Measurements from ENCODE around the gene PRKCE. TPM values are rescaled to one million over a fixed set of nuclear protein-coding genes. Genes with fewer than 3 reads are reported as not detected.

The PRKCE gene
- total and polyA plus RNA-seq, 2 donors (not counting 3 experiments of a cell fraction or from before 2014, with no cell fraction given), result 27.9 to 33.9 TPM

GRCh38 chr2:45616658-45617411 is 34.6 kb upstream of the PRKCE start:
- no TSS peak for BruUV-seq (replicated peaks)
- Histone ChIP-seq H3K9ac (replicated peaks; ENCODE audit: extremely low read depth, insufficient read depth, low read length) (no peak overlapping the region), H3K9me3 (replicated peaks; ENCODE audit: control insufficient read depth, insufficient read depth, low read length) (no peaks in the 10 kb centered on the region), H3K27me3 (ENCODE audit: control insufficient read depth in 2 of 2, insufficient read depth in 2 of 2, low read length in 2 of 2) (no peaks in the 10 kb centered on the region), H3K4me3 (replicated peaks in 1 of 3; ENCODE audit: insufficient read depth in 1 of 3, low read depth in 1 of 3, low read length in 3 of 3) (no peak overlapping the region), H4K20me1 (replicated peaks; ENCODE audit: control insufficient read depth, extremely low read depth, insufficient read depth, low read length) (no peaks in the 10 kb centered on the region), H3K79me2 (ENCODE audit: control insufficient read depth, insufficient read depth, low read length) (no peaks in the 10 kb centered on the region), H3K9me1 (replicated peaks; ENCODE audit: control insufficient read depth, extremely low read depth, insufficient read depth, low read length) (no peaks in the 10 kb centered on the region), H3K36me3 (ENCODE audit: control insufficient read depth in 2 of 2, extremely low read depth in 1 of 2, insufficient read depth in 2 of 2, low read length in 2 of 2) (no peaks in the 10 kb centered on the region), H3K27ac (ENCODE audit: insufficient read depth, low read depth, low read length) (no peak overlapping the region), H3K4me1 (ENCODE audit: control insufficient read depth, extremely low read depth, insufficient read depth, low read length) (peaks cover 28% of the 10 kb centered on the region), H2AFZ (ENCODE audit: low read depth, low read length) (no peak overlapping the region), H3K4me2 (ENCODE audit: insufficient read depth, low read length) (peak overlapping the region; percentile 16)
- dilution Hi-C loops (cut with MboI; ENCODE audit: extremely low pct_ligation_motif_present, low sequenced_read_pairs), result no loop called here
- intact Hi-C loops (cut with micrococcal nuclease), result no loop called here
- CTCF ChIA-PET, result interaction anchor here (1.0 to 1.2 kb wide), 3 partner anchors 9 to 635 kb away, joined by 3 read pairs; no protein-coding TSS in a partner anchor
- FAIRE-seq (peak; percentile 44), DNase-seq (ENCODE audit: low read depth, low spot score) (peak; percentile 37)
- POLR2A ChIA-PET, result no interaction called here
- TF ChIP-seq POLR2AphosphoS5 (IDR thresholded peaks at IDR 0.05; ENCODE audit: insufficient read depth, low read depth, low read length) (no peak), GATA2 (IDR thresholded peaks at IDR 0.05; ENCODE audit: insufficient read depth, insufficient read length, low read depth, low read length) (no peak), FOS (IDR thresholded peaks at IDR 0.05; ENCODE audit: borderline replicate concordance, insufficient read depth, low read length) (no peak), EZH2 (IDR thresholded peaks at IDR 0.05; ENCODE audit: borderline replicate concordance, low read depth, low read length, severe bottlenecking) (no peak), POLR2A (IDR thresholded peaks at IDR 0.05; ENCODE audit: low read depth, low read length) (no peak), JUN (IDR thresholded peaks at IDR 0.05; ENCODE audit: borderline replicate concordance, insufficient read depth, insufficient read length, low read depth) (no peak), MYC (IDR thresholded peaks at IDR 0.05; ENCODE audit: low read depth, low read length) (no peak)
- TF ChIP-seq, protein P1, sequence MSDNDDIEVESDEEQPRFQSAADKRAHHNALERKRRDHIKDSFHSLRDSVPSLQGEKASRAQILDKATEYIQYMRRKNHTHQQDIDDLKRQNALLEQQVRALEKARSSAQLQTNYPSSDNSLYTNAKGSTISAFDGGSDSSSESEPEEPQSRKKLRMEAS (IDR thresholded peaks at IDR 0.05; ENCODE audit: insufficient read depth, insufficient read length), result no peak
- TF ChIP-seq, protein P2, sequence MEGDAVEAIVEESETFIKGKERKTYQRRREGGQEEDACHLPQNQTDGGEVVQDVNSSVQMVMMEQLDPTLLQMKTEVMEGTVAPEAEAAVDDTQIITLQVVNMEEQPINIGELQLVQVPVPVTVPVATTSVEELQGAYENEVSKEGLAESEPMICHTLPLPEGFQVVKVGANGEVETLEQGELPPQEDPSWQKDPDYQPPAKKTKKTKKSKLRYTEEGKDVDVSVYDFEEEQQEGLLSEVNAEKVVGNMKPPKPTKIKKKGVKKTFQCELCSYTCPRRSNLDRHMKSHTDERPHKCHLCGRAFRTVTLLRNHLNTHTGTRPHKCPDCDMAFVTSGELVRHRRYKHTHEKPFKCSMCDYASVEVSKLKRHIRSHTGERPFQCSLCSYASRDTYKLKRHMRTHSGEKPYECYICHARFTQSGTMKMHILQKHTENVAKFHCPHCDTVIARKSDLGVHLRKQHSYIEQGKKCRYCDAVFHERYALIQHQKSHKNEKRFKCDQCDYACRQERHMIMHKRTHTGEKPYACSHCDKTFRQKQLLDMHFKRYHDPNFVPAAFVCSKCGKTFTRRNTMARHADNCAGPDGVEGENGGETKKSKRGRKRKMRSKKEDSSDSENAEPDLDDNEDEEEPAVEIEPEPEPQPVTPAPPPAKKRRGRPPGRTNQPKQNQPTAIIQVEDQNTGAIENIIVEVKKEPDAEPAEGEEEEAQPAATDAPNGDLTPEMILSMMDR (IDR thresholded peaks at IDR 0.05; ENCODE audit: extremely low read depth in 1 of 2, insufficient read depth in 1 of 2, low read depth in 1 of 2, low read length in 2 of 2), result no peak
